Measurements from ENCODE around the gene RIT2.

GRCh38 chr18:43043626-43044025 is 71.9 kb downstream of the RIT2 start:
- TF ChIP-seq POLR2A (IDR thresholded peaks at IDR 0.05; ENCODE audit: low read length): no peak
- TF ChIP-seq CTCF (IDR thresholded peaks at IDR 0.05): no peak
- no peak for TF ChIP-seq RFX5 (IDR thresholded peaks at IDR 0.05)
- TF ChIP-seq KDM5A (IDR thresholded peaks at IDR 0.05): no peak
- TF ChIP-seq CHD4 (IDR thresholded peaks at IDR 0.05; ENCODE audit: borderline replicate concordance): no peak
- TF ChIP-seq MAX (IDR thresholded peaks at IDR 0.05): no peak
- no peak for TF ChIP-seq ESRRA (IDR thresholded peaks at IDR 0.05; ENCODE audit: borderline replicate concordance, low read length)
- no peak for TF ChIP-seq EP300 (IDR thresholded peaks at IDR 0.05)
- no peak for TF ChIP-seq CBX8 (IDR thresholded peaks at IDR 0.05)
- TF ChIP-seq USF2 (IDR thresholded peaks at IDR 0.05): no peak
- no peak for TF ChIP-seq JUN (IDR thresholded peaks at IDR 0.05)
- TF ChIP-seq CEBPB (IDR thresholded peaks at IDR 0.05): no peak
- no peak for TF ChIP-seq CHD2 (IDR thresholded peaks at IDR 0.05; ENCODE audit: low read length, partially characterized antibody)
